ENCODE results near the gene PLPP7. TPM values are rescaled to one million over a fixed set of nuclear protein-coding genes. Genes with fewer than 3 reads are reported as not detected.

The PLPP7 gene
- total and polyA plus RNA-seq, 2 donors, result 4.1 to 11.0 TPM

DNA sequence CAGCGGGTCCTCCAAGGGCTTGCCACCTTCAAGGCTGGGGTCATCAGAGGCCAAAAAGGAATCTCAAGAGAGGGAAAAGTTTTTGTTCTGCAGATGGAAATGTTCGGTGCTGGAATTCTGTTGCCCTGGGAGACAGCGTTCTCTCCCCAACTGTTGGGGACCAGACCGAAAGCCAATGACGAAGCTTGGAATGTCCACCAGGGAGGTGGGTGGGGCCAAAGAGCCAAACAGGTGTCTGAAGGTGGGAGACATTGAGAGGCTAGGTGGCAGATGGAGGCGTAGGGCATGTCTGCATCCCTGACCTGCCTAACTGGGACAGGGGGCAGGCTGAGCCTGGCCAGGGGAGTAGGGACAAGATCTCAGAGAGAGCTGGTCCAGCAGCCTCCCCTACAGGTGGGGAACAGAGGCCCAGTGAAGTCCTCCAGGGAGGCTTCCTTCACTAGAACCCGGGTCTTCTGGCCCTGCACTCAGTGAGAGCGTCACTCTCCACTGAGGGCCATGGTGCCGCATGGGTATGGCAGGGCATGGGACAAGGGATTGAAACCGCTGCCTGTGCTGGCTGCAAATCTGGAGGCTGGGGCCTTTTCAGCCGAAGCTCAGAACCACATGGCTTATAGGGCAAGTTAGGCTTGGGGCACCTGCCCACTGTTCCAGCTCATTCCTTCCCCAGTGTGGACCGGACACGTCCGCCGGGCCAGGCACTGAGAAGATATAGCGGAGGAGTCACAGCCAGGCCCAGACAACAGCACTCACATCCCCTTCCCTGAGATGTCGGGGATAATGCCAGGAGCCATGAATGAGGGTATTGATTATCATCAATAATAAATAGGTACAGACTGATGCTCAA lies 8.2 kb upstream of the PLPP7 start:
- Histone ChIP-seq H3K4me3 (ENCODE audit: low read depth, low read length) (no peak overlapping the region), H3K27ac (ENCODE audit: low read depth) (no peak overlapping the region), H3K36me3 (ENCODE audit: insufficient read depth) (no peaks in the 10 kb centered on the region), H3K4me1 (ENCODE audit: insufficient read depth) (no peaks in the 10 kb centered on the region)
- WGBS, result 80% methylated on average over 17 of the region's 17 CpGs
- no peak for DNase-seq (ENCODE audit: extremely low spot score)

DNA sequence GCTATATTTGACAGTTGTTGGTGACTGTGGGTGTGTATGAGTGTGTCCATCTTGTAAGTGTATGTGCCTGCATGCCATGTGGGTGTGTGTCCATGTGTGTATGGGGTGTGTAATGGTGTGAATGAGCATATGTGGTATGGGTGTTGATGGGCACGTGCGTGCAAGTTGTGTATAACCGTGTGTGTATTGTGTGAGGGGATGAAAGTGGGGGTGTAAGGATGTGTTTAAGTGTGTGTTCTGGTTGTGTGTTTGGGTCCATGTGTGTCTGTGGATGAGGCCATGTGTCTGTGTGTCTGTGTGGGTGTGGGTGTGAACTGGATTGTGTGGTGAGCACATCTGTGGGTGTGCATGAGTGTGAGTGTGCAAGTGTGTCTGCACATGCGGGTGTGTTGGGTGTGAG lies 7.3 kb upstream of the PLPP7 start:
- Histone ChIP-seq H3K4me1 (ENCODE audit: insufficient read depth) (no peaks in the 10 kb centered on the region), H3K4me3 (ENCODE audit: low read depth, low read length) (no peak overlapping the region)

DNA sequence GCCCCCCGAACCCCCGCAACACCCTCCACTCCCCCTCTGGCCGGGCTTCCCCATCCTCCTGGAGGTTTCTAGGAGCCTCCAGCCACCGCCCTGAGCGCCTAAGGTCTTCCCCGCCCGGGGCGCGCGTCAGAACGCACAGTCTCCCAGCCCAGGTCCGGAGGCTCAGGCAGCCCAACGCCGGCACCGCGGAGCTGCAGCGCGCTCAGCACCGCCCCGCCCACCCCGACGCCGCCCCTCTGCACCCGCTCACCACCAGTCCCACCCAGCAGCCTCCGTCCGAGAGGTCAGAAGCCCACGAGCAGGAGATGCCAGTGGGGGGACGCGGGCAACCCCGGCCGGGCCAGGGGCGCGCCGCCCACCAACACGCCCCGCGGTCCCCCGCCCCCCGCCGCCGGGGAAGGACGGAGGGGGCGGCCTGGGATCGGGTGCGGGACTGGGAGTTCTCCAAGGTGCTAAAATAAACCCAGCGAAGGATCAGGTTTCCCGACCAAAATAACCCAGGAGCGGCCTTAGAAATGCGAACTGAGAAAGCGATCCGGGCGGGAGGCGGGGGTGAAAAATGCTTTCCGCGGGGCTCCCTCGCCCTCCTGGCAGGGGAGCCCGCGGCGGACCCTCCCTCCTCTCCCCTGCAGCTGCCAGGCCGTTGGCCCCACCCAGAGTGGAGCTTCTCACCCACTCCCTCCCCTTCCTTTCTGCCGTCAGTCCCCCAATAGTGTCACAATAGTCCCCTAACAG lies 6.7 kb upstream of the PLPP7 start:
- no peaks in the 10 kb centered on the region for H3K4me1 ChIP-seq (ENCODE audit: insufficient read depth)
- peak overlapping the region; percentile 23 for H3K4me3 ChIP-seq (ENCODE audit: low read depth, low read length)
- no peaks in the 10 kb centered on the region for H3K36me3 ChIP-seq (ENCODE audit: insufficient read depth)
- 4% methylated on average over 61 of the region's 61 CpGs for WGBS
- no peak overlapping the region for H3K27ac ChIP-seq (ENCODE audit: low read depth)
- DNase-seq (ENCODE audit: extremely low spot score), result no peak

More for the DNA sequence above, 7.3 kb upstream of the PLPP7 start:
- DNase-seq (ENCODE audit: extremely low spot score), result no peak
- no peak overlapping the region for H3K27ac ChIP-seq (ENCODE audit: low read depth)
- WGBS, result 81% methylated on average over 4 of the region's 4 CpGs
- H3K36me3 ChIP-seq (ENCODE audit: insufficient read depth), result no peaks in the 10 kb centered on the region

GRCh38 chr9:131284856-131285255 lies 4.7 kb upstream of the PLPP7 start:
- no peak overlapping the region for H3K27ac ChIP-seq (ENCODE audit: low read depth)
- 93% methylated on average over 6 of the region's 6 CpGs for WGBS
- DNase-seq (ENCODE audit: extremely low spot score), result no peak
- no peak overlapping the region for H3K4me3 ChIP-seq (ENCODE audit: low read depth, low read length)
- H3K36me3 ChIP-seq (ENCODE audit: insufficient read depth), result no peaks in the 10 kb centered on the region
- H3K4me1 ChIP-seq (ENCODE audit: insufficient read depth), result no peaks in the 10 kb centered on the region

DNA sequence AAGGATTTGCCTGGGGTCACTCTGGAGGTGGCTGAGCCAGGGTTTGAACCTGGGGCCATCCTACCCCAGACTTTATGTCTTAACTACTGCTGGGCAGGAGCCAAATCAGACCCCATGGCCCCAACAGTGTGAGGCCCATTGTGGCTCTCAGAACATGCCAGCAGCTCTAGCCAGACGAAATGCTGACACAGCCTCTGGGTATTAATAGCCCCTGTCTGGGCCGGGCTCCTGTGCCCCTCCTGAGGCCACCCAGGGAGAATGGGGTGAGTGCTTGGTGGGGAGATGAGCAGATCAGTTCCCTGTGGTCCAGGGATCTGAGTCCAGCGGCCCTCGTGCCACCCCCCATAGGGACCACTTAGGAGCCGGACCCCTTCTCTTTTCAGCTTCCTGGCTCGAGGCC lies 2.2 kb upstream of the PLPP7 start:
- Histone ChIP-seq H3K4me3 (ENCODE audit: low read depth, low read length) (no peak overlapping the region), H3K36me3 (ENCODE audit: insufficient read depth) (no peaks in the 10 kb centered on the region), H3K4me1 (ENCODE audit: insufficient read depth) (no peaks in the 10 kb centered on the region), H3K27ac (ENCODE audit: low read depth) (no peak overlapping the region)
- DNase-seq (ENCODE audit: extremely low spot score), result no peak
- WGBS, result 79% methylated on average over 6 of the region's 6 CpGs

DNA sequence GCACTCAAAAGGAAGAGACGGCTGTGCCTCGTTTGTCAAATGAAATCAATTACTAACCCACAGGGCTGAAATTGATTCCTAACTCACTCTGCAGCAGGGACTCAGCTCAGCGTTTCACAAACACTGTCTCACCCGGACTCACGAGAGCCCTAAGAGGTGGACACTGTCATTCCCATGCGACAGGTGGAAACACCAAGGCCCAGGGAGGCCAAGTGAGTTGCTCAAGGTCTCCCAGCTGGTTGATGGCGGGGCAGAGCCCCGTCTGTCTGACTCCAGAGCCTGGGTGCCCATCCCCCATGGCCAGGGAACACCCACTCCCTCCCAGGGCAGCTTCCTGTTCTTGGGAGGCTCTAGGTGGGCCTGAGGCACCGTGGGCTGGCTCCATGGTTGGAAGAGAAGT lies 1.3 kb upstream of the PLPP7 start:
- Histone ChIP-seq H3K36me3 (ENCODE audit: insufficient read depth) (no peaks in the 10 kb centered on the region), H3K4me3 (ENCODE audit: low read depth, low read length) (no peak overlapping the region), H3K4me1 (ENCODE audit: insufficient read depth) (no peaks in the 10 kb centered on the region), H3K27ac (ENCODE audit: low read depth) (no peak overlapping the region)
- 83% methylated on average over 9 of the region's 9 CpGs for WGBS
- DNase-seq (ENCODE audit: extremely low spot score), result no peak

- Histone ChIP-seq H3K27ac (ENCODE audit: low read depth) (no peak overlapping the region), H3K4me1 (ENCODE audit: insufficient read depth) (no peaks in the 10 kb centered on the region)
- DNase-seq (ENCODE audit: extremely low spot score), result no peak
Observed at GRCh38 chr9:131290036-131290766, 678 bp downstream of the PLPP7 start.

DNA sequence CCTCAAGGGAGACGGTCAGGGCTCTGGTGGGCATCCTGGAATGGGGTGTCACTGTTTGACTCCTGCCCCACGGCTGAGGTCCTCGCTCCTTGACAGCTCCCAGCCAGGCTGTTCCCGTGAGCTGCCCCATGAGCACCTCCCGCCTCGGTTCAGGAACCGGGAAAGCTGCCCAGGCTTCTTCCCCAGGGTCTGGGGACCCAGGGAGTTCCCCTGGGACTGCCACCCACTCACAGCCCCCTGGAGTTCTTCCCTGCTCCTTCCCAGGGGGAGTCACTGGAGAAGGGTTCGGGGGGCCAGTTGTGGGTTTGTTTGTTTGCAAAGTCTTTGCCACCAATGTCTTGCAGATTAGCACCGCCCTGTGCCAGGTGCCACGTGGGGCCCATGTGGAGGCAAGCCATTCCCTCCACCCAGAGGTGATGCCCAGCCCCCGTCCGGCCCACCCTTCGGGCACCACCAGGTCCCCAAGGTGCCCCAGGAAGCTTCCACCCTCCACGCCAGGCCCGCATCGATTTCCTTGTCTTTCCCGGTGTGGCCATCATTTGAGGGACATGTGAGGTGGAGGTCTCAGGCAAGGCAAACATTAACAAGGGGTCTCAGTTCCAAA lies 1.3 kb downstream of the PLPP7 start:
- Histone ChIP-seq H3K27ac (ENCODE audit: low read depth) (no peak overlapping the region), H3K4me1 (ENCODE audit: insufficient read depth) (no peaks in the 10 kb centered on the region), H3K36me3 (ENCODE audit: insufficient read depth) (no peaks in the 10 kb centered on the region), H3K4me3 (ENCODE audit: low read depth, low read length) (peak overlapping the region; percentile 46)
- WGBS, result 82% methylated on average over 17 of the region's 17 CpGs
- no peak for DNase-seq (ENCODE audit: extremely low spot score)

More at GRCh38 chr9:131290036-131290766, 678 bp downstream of the PLPP7 start:
- WGBS, result 63% methylated on average over 34 of the region's 34 CpGs
- Histone ChIP-seq H3K4me3 (ENCODE audit: low read depth, low read length) (peak overlapping the region; percentile 46), H3K36me3 (ENCODE audit: insufficient read depth) (no peaks in the 10 kb centered on the region)

DNA sequence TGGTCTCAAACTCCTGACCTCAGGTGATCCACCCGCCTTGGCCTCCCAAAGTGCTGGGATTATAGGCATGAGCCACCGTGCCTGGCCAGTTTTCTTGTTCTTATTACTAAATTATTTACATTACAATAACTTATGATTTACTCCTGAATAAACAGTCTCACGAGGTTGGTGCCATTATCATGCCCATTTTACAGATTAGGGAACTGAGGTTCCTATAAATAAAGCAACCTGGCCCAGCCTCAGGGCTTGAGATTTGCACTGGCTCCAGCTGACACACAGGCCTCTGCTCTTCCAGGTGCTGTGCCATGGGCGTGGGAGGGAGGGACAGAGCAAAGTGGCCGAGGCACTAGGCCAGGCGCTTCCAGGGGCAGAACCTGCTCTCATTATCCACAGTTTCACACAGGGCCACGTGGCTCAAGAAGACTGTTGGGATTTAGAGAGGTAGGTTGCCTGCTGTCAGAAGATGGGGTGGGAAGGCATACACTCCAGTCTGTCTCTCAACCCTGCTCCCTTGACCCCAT lies 2.3 kb downstream of the PLPP7 start:
- Histone ChIP-seq H3K36me3 (ENCODE audit: insufficient read depth) (no peaks in the 10 kb centered on the region), H3K4me3 (ENCODE audit: low read depth, low read length) (no peak overlapping the region), H3K27ac (ENCODE audit: low read depth) (no peak overlapping the region), H3K4me1 (ENCODE audit: insufficient read depth) (no peaks in the 10 kb centered on the region)
- no peak for DNase-seq (ENCODE audit: extremely low spot score)
- WGBS, result 82% methylated on average over 7 of the region's 7 CpGs

GRCh38 chr9:131292937-131293336 lies 3.4 kb downstream of the PLPP7 start:
- WGBS, result 92% methylated on average over 10 of the region's 10 CpGs
- H3K36me3 ChIP-seq (ENCODE audit: insufficient read depth), result no peaks in the 10 kb centered on the region
- H3K4me1 ChIP-seq (ENCODE audit: insufficient read depth), result no peaks in the 10 kb centered on the region
- H3K4me3 ChIP-seq (ENCODE audit: low read depth, low read length), result no peak overlapping the region
- no peak overlapping the region for H3K27ac ChIP-seq (ENCODE audit: low read depth)
- DNase-seq (ENCODE audit: extremely low spot score), result no peak

- Histone ChIP-seq H3K4me3 (ENCODE audit: low read depth, low read length) (no peak overlapping the region), H3K36me3 (ENCODE audit: insufficient read depth) (no peaks in the 10 kb centered on the region), H3K27ac (ENCODE audit: low read depth) (no peak overlapping the region), H3K4me1 (ENCODE audit: insufficient read depth) (no peaks in the 10 kb centered on the region)
- WGBS, result 75% methylated on average over 9 of the region's 9 CpGs
- no peak for DNase-seq (ENCODE audit: extremely low spot score)
Observed at GRCh38 chr9:131296460-131296859, 6.9 kb downstream of the PLPP7 start.

DNA sequence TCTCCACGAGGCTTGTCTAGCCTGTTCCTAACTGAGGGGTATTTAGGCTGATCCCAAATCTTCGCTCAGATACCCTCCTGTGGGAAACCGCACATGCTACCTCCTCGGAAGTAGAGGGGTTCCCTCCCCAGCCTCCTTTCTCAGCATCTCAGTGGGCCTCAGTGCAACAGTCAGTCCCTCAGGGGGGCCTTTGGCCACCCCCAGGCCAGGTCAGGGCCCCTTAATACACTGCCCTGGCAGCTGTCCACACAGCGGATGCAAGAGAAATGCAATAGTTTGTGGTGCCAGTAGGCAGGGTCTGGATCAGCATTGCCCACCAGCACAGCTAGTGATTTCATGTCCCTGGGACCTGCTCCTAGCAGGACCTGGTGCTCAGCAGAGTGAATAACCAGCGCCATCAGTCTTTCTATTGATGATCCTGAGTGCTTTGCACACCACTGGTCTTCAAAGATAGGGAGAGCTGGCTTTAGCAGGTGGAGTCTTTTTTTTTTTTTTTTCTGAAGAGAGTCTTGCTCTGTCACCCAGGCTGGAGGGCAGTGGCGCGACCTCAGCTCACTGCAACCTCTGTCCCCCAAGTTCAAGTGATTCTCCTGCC lies 7.5 kb downstream of the PLPP7 start:
- Histone ChIP-seq H3K4me1 (ENCODE audit: insufficient read depth) (no peaks in the 10 kb centered on the region), H3K4me3 (ENCODE audit: low read depth, low read length) (no peak overlapping the region)
- 89% methylated on average over 8 of the region's 8 CpGs for WGBS

GRCh38 chr9:131297903-131298302 lies 8.4 kb downstream of the PLPP7 start:
- Histone ChIP-seq H3K4me1 (ENCODE audit: insufficient read depth) (no peaks in the 10 kb centered on the region), H3K27ac (ENCODE audit: low read depth) (no peak overlapping the region), H3K36me3 (ENCODE audit: insufficient read depth) (no peaks in the 10 kb centered on the region), H3K4me3 (ENCODE audit: low read depth, low read length) (no peak overlapping the region)
- DNase-seq (ENCODE audit: extremely low spot score), result no peak
- WGBS, result 48% methylated on average over 11 of the region's 11 CpGs

More for the DNA sequence above, 7.5 kb downstream of the PLPP7 start:
- no peak overlapping the region for H3K27ac ChIP-seq (ENCODE audit: low read depth)
- DNase-seq (ENCODE audit: extremely low spot score), result no peak
- no peaks in the 10 kb centered on the region for H3K36me3 ChIP-seq (ENCODE audit: insufficient read depth)

All from urinary bladder (tissue), 4 donors.